ENCODE results near the gene CELF2.

The CELF2 gene

GRCh38 chr10:11145495-11145855 lies 127.8 kb downstream of the CELF2 start:
- peaks cover 0 to 46% (median 39%) of the 10 kb centered on the region in 5 donors for H3K4me1 ChIP-seq (ENCODE audit: control insufficient read depth in 5 of 5, insufficient read depth in 5 of 5, low read length in 5 of 5)
- no peaks in the 10 kb centered on the region for H3K9me3 ChIP-seq (ENCODE audit: control insufficient read depth in 5 of 5, low read length in 5 of 5)
- H3K4me3 ChIP-seq (ENCODE audit: low read depth in 1 of 5, low read length in 5 of 5), result no peak overlapping the region
- no peaks in the 10 kb centered on the region for H3K27me3 ChIP-seq (ENCODE audit: control insufficient read depth in 5 of 5, insufficient read depth in 4 of 5, low read length in 5 of 5)
- H3K27ac ChIP-seq (ENCODE audit: low read depth, low read length), result no peak overlapping the region
- H3K36me3 ChIP-seq (ENCODE audit: control insufficient read depth in 5 of 5, insufficient read depth in 5 of 5, low read length in 5 of 5), result no peaks in the 10 kb centered on the region
- no peak overlapping the region for H3K9ac ChIP-seq (ENCODE audit: low read length in 5 of 5)

DNA sequence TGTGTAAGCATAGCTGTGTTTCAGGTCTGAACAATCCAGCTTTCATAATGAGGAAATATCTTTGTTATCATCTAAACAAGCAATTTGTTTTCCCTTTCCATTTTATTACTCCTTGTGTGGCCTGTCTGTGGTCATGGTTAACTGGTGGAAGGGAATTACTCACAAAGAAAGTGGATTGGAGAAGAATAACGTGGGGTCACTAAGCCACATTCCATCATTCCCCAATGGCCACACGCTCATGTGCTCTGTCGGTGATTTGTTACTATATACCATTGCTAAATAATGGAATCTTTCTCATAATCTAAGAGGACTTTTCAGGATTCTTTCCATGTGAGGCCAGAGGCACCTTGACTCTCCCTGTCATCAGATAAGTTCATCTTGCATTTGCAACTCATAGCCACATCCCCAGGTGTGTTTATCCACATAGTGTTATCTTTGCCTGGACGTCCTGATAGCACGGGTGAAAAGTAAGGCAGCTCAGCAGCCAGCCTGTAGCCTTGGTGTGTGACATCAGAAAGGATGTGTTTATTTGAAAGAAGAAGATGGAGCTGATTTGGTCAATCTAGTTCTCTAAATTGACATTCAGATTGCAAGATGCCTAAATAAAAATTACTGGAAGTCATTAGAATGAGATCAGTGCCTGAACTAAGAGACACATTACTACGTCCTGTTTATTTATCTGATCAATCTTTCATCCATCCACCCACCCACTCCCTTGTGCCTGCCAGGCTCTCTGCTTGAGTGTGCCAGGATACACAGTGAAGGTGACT lies 128.9 kb downstream of the CELF2 start:
- H3K9ac ChIP-seq (ENCODE audit: low read length in 5 of 5), result no peak overlapping the region
- H3K4me3 ChIP-seq (ENCODE audit: low read depth in 1 of 5, low read length in 5 of 5), result no peak overlapping the region
- H3K36me3 ChIP-seq (ENCODE audit: control insufficient read depth in 5 of 5, insufficient read depth in 5 of 5, low read length in 5 of 5), result no peaks in the 10 kb centered on the region
- no peaks in the 10 kb centered on the region for H3K9me3 ChIP-seq (ENCODE audit: control insufficient read depth in 5 of 5, low read length in 5 of 5)
- no peak overlapping the region for H3K27ac ChIP-seq (ENCODE audit: low read depth, low read length)
- no peaks in the 10 kb centered on the region for H3K27me3 ChIP-seq (ENCODE audit: control insufficient read depth in 5 of 5, insufficient read depth in 4 of 5, low read length in 5 of 5)
- peaks cover 0 to 55% (median 39%) of the 10 kb centered on the region in 5 donors for H3K4me1 ChIP-seq (ENCODE audit: control insufficient read depth in 5 of 5, insufficient read depth in 5 of 5, low read length in 5 of 5)

DNA sequence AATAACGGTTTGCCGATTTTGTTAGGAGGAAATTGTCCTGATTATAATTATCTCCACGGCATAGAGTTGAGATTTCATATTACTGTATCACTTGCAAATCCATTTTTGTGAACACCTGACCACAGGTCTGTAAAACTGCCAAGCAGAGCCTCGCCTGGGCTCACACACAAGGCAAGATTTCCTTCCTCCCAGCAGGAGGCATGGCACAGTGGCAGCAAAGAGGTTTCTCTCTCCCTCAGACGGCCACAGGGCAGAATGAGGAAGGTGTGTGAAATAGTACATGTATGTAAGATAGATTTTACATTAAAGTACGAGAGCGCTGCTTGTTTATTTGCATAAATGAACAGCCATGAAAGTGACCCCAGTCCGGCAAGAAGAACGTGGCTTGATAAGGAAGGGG lies 130.1 kb downstream of the CELF2 start:
- peaks cover 0 to 55% (median 39%) of the 10 kb centered on the region in 5 donors for H3K4me1 ChIP-seq (ENCODE audit: control insufficient read depth in 5 of 5, insufficient read depth in 5 of 5, low read length in 5 of 5)
- no peak overlapping the region for H3K9ac ChIP-seq (ENCODE audit: low read length in 5 of 5)
- H3K9me3 ChIP-seq (ENCODE audit: control insufficient read depth in 5 of 5, low read length in 5 of 5), result no peaks in the 10 kb centered on the region
- H3K27me3 ChIP-seq (ENCODE audit: control insufficient read depth in 5 of 5, insufficient read depth in 4 of 5, low read length in 5 of 5), result no peaks in the 10 kb centered on the region
- no peaks in the 10 kb centered on the region for H3K36me3 ChIP-seq (ENCODE audit: control insufficient read depth in 5 of 5, insufficient read depth in 5 of 5, low read length in 5 of 5)
- no peak overlapping the region for H3K27ac ChIP-seq (ENCODE audit: low read depth, low read length)
- no peak overlapping the region for H3K4me3 ChIP-seq (ENCODE audit: low read depth in 1 of 5, low read length in 5 of 5)

DNA sequence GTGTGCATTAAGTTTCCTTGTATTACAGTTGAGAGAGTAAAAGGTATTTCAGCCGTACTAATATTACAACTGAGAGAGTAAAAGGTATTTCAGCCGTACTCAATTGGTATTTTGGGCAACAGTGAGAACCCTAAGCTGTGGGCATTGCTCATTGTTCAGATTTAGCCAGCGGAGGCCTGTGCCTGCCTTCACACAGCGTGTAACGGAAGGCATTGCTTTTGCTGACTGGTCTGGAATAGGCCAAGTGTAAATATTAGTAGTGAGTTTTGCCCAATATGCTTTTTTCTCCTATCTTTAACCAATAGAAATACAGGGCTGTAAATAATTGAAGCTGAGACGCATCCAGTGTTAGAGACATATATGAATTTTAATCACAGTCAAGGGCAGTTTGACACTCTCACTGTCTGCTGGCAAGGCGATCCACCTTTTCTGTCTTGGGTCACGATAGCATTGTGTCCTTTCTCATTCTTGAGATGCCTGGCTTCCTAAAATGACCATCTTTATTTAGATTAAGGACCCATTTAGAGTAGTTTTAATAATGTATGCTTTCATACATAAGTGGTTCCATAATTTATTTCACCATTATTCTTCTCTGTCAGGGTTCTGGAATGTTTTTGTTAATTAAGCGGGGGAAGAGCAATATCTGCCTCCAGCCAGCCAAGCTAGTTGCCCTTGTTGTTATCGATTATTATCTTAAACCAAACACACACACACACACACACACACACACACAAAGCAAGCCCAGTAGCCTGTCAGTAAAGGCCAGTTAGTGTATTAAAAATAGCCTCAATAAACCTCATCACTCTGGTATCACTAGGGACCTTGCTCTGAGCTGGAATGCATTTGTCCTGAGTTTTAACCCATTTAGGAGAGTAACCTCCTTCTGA lies 130.7 kb downstream of the CELF2 start:
- Histone ChIP-seq H3K36me3 (ENCODE audit: control insufficient read depth in 5 of 5, insufficient read depth in 5 of 5, low read length in 5 of 5) (no peaks in the 10 kb centered on the region), H3K9me3 (ENCODE audit: control insufficient read depth in 5 of 5, low read length in 5 of 5) (no peaks in the 10 kb centered on the region), H3K9ac (ENCODE audit: low read length in 5 of 5) (no peak overlapping the region), H3K4me3 (ENCODE audit: low read depth in 1 of 5, low read length in 5 of 5) (no peak overlapping the region), H3K27ac (ENCODE audit: low read depth, low read length) (no peak overlapping the region), H3K4me1 (ENCODE audit: control insufficient read depth in 5 of 5, insufficient read depth in 5 of 5, low read length in 5 of 5) (peaks cover 0 to 55% (median 39%) of the 10 kb centered on the region in 5 donors), H3K27me3 (ENCODE audit: control insufficient read depth in 5 of 5, insufficient read depth in 4 of 5, low read length in 5 of 5) (no peaks in the 10 kb centered on the region)

DNA sequence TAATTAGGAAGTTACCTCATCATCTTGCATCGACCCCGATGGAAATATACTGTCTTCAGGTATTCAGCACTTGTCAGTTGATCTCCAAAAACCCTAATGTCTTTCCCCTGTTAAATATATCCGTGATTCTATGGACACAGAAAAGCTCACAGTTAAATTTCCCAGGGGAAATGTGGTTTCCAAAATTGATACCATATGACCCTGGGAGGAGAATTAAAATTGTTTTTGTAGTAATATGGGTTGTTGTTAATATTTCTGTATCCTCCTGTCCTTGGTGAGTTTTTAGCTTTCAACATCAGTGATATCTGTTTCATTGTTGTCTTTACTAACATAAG lies 132.1 kb downstream of the CELF2 start:
- no peaks in the 10 kb centered on the region for H3K9me3 ChIP-seq (ENCODE audit: control insufficient read depth in 5 of 5, low read length in 5 of 5)
- H3K4me1 ChIP-seq (ENCODE audit: control insufficient read depth in 5 of 5, insufficient read depth in 5 of 5, low read length in 5 of 5), result peaks cover 0 to 55% (median 39%) of the 10 kb centered on the region in 5 donors
- H3K9ac ChIP-seq (ENCODE audit: low read length in 5 of 5), result no peak overlapping the region
- no peak overlapping the region for H3K27ac ChIP-seq (ENCODE audit: low read depth, low read length)
- peak overlapping the region in 1 of 5 donors; percentile 31 for H3K4me3 ChIP-seq (ENCODE audit: low read depth in 1 of 5, low read length in 5 of 5)
- no peaks in the 10 kb centered on the region for H3K27me3 ChIP-seq (ENCODE audit: control insufficient read depth in 5 of 5, insufficient read depth in 4 of 5, low read length in 5 of 5)
- H3K36me3 ChIP-seq (ENCODE audit: control insufficient read depth in 5 of 5, insufficient read depth in 5 of 5, low read length in 5 of 5), result no peaks in the 10 kb centered on the region

DNA sequence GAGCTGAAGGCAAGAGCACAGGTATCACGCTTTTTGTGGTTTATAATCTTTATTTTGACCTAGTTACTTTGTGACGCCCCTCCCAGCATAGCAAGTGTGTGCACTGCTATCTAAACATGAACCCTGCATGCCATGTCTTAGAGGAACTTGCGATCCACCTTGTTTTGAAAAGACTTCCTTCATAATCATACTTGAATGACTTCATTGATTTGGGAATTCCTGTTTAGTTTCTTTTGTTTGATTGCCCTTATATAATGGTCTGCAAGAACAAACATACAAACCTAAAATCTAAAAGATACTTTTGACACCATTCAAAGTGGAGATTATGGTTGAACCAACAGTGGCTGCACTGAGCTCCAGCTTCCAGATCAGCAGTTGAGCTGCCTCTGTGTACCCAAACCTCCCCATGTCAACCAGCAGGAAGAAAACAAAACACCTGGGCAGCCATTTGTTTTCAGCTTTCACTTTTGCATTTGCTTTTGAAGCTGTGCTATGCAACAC lies 132.6 kb downstream of the CELF2 start:
- Histone ChIP-seq H3K4me3 (ENCODE audit: low read depth in 1 of 5, low read length in 5 of 5) (no peak overlapping the region), H3K9me3 (ENCODE audit: control insufficient read depth in 5 of 5, low read length in 5 of 5) (no peaks in the 10 kb centered on the region), H3K27me3 (ENCODE audit: control insufficient read depth in 5 of 5, insufficient read depth in 4 of 5, low read length in 5 of 5) (no peaks in the 10 kb centered on the region), H3K9ac (ENCODE audit: low read length in 5 of 5) (no peak overlapping the region), H3K4me1 (ENCODE audit: control insufficient read depth in 5 of 5, insufficient read depth in 5 of 5, low read length in 5 of 5) (peaks cover 0 to 52% (median 36%) of the 10 kb centered on the region in 5 donors), H3K36me3 (ENCODE audit: control insufficient read depth in 5 of 5, insufficient read depth in 5 of 5, low read length in 5 of 5) (no peaks in the 10 kb centered on the region), H3K27ac (ENCODE audit: low read depth, low read length) (no peak overlapping the region)

GRCh38 chr10:11150879-11151415 lies 133.3 kb downstream of the CELF2 start:
- H3K9ac ChIP-seq (ENCODE audit: low read length in 5 of 5), result no peak overlapping the region
- H3K9me3 ChIP-seq (ENCODE audit: control insufficient read depth in 5 of 5, low read length in 5 of 5), result no peaks in the 10 kb centered on the region
- no peak overlapping the region for H3K4me3 ChIP-seq (ENCODE audit: low read depth in 1 of 5, low read length in 5 of 5)
- H3K4me1 ChIP-seq (ENCODE audit: control insufficient read depth in 5 of 5, insufficient read depth in 5 of 5, low read length in 5 of 5), result peaks cover 0 to 46% (median 36%) of the 10 kb centered on the region in 5 donors
- H3K27me3 ChIP-seq (ENCODE audit: control insufficient read depth in 5 of 5, insufficient read depth in 4 of 5, low read length in 5 of 5), result no peaks in the 10 kb centered on the region
- H3K36me3 ChIP-seq (ENCODE audit: control insufficient read depth in 5 of 5, insufficient read depth in 5 of 5, low read length in 5 of 5), result no peaks in the 10 kb centered on the region
- no peak overlapping the region for H3K27ac ChIP-seq (ENCODE audit: low read depth, low read length)

DNA sequence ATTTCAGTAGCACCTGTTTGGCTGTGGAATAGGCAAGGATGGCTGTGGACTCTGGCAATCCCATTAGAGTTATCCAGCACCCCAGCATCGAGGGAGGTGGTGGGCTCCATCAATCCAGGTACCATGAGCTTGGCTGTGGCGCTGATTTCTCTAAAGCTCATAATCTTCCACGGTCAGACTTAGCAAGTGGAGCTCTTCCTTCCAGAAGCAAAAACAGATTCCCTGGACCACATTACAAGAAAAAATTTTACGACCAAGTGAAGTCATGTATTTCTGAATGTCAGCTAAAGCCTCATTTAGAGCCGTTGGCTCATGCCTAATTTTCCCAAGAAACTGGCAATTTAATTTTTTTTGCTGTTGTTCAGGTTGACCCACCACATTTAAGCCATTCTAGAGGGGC lies 135.1 kb downstream of the CELF2 start:
- Histone ChIP-seq H3K9ac (ENCODE audit: low read length in 5 of 5) (no peak overlapping the region), H3K4me3 (ENCODE audit: low read depth in 1 of 5, low read length in 5 of 5) (no peak overlapping the region), H3K36me3 (ENCODE audit: control insufficient read depth in 5 of 5, insufficient read depth in 5 of 5, low read length in 5 of 5) (no peaks in the 10 kb centered on the region), H3K4me1 (ENCODE audit: control insufficient read depth in 5 of 5, insufficient read depth in 5 of 5, low read length in 5 of 5) (peaks cover 0 to 35% (median 24%) of the 10 kb centered on the region in 5 donors), H3K27me3 (ENCODE audit: control insufficient read depth in 5 of 5, insufficient read depth in 4 of 5, low read length in 5 of 5) (no peaks in the 10 kb centered on the region), H3K27ac (ENCODE audit: low read depth, low read length) (no peak overlapping the region), H3K9me3 (ENCODE audit: control insufficient read depth in 5 of 5, low read length in 5 of 5) (no peaks in the 10 kb centered on the region)

DNA sequence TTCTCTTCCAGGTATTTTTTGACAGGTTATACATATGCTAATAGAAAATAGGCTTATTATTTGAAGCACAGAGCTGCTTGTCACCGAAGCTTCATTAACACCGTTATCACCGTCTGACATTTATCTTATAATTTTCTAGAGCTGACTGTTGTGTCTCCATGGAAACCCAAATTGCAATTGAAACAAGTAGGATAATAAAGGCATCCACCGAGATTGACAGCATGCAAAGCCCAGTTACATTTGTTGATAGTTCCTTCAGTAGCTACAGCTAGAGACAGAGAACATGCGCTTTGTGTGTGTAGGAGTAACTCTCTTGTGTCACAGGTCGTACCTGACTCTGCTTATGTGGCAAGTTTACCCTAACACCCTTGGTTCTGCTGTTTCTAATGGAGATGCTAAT lies 135.6 kb downstream of the CELF2 start:
- H3K4me1 ChIP-seq (ENCODE audit: control insufficient read depth in 5 of 5, insufficient read depth in 5 of 5, low read length in 5 of 5), result peaks cover 0 to 34% (median 20%) of the 10 kb centered on the region in 5 donors
- H3K36me3 ChIP-seq (ENCODE audit: control insufficient read depth in 5 of 5, insufficient read depth in 5 of 5, low read length in 5 of 5), result no peaks in the 10 kb centered on the region
- H3K4me3 ChIP-seq (ENCODE audit: low read depth in 1 of 5, low read length in 5 of 5), result no peak overlapping the region
- H3K27ac ChIP-seq (ENCODE audit: low read depth, low read length), result no peak overlapping the region
- no peaks in the 10 kb centered on the region for H3K27me3 ChIP-seq (ENCODE audit: control insufficient read depth in 5 of 5, insufficient read depth in 4 of 5, low read length in 5 of 5)
- no peak overlapping the region for H3K9ac ChIP-seq (ENCODE audit: low read length in 5 of 5)
- H3K9me3 ChIP-seq (ENCODE audit: control insufficient read depth in 5 of 5, low read length in 5 of 5), result no peaks in the 10 kb centered on the region

- Histone ChIP-seq H3K4me3 (ENCODE audit: low read depth in 1 of 5, low read length in 5 of 5) (no peak overlapping the region), H3K4me1 (ENCODE audit: control insufficient read depth in 5 of 5, insufficient read depth in 5 of 5, low read length in 5 of 5) (peaks cover 0 to 29% (median 18%) of the 10 kb centered on the region in 5 donors), H3K27ac (ENCODE audit: low read depth, low read length) (no peak overlapping the region), H3K27me3 (ENCODE audit: control insufficient read depth in 5 of 5, insufficient read depth in 4 of 5, low read length in 5 of 5) (no peaks in the 10 kb centered on the region), H3K9ac (ENCODE audit: low read length in 5 of 5) (no peak overlapping the region), H3K9me3 (ENCODE audit: control insufficient read depth in 5 of 5, low read length in 5 of 5) (no peaks in the 10 kb centered on the region), H3K36me3 (ENCODE audit: control insufficient read depth in 5 of 5, insufficient read depth in 5 of 5, low read length in 5 of 5) (no peaks in the 10 kb centered on the region)
These were observed 136.1 kb downstream of the CELF2 start for GRCh38 chr10:11153766-11154165.

Measured in subcutaneous abdominal adipose tissue (tissue), 5 donors.